Right lobe of liver (tissue), 4 donors: ENCODE data around the gene INSRR.

Source experiments
- CTCF ChIP-seq, 4 donors: fragments of 200-600 bp in 3 of 4; fragments of 450-650 bp in 1 of 4; IDR thresholded peaks; one replicate each; pipeline versions ENCODE4 v1.5.1 to v1.8.0; 2016 to 2022; ENCODE audit warnings: antibody characterized with exemption in 4 of 4, mild to moderate bottlenecking in 2 of 4
- POLR2A ChIP-seq: fragments of 450-650 bp; IDR thresholded peaks from one replicate; pipeline ENCODE4 v1.6.1; 2017; ENCODE audit warnings: antibody characterized with exemption, mild to moderate bottlenecking
- donor health status: DM: no; HTN: no; CAD: no.
- donor health status: DM: no; HTN: no; CAD: no.
- donor health status: DM: no; HTN: yes; CAD: no.

DNA sequence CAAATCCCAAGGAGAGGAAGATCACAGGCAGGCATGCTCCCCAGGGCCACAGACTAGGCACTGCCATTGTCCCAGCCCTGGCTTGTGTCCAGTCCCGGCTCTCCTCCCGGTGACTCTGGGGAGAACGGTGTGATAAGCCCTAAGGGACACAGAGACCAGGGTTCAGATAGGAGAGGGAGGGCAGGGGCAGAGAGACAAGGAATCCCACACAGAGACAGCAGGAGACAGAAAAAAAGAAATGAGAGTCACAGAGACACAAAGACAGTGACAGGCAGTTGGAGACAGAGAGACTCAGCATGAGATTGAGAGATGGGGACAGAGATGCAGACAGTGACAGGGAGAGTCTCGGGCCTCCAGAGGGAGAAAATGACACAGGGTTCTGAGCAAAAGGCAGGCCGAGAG, 361 bp downstream of the INSRR start:
- TF ChIP-seq CTCF (IDR thresholded peaks at IDR 0.05): no peak
- TF ChIP-seq POLR2A: no peak
